Measurements from ENCODE around the gene ZNF668.

The ZNF668 gene

GRCh38 chr16:31073970-31074813, at the start of gene ZNF668, which contains the start of gene ZNF646:
TSS of gene ZNF668 (minus strand) at chr16:31074240. CDS start at chr16:31064459, 9,781 bp downstream.
TSS of gene ZNF646 (plus strand) at chr16:31074422. CDS start at chr16:31076325, 1,903 bp downstream.
- peak; percentile 99 for DNase-seq (ENCODE audit: low spot score)

- DNase-seq (ENCODE audit: low spot score) = no peak
Measured at GRCh38 chr16:31120129-31120528, 46.1 kb upstream of the ZNF668 start.

GRCh38 chr16:31118223-31119155, 44.4 kb upstream of the ZNF668 start:
- no peak for DNase-seq (ENCODE audit: low spot score)

GRCh38 chr16:31117384-31118222, 43.6 kb upstream of the ZNF668 start, which contains the start of gene KAT8:
TSS of gene KAT8 (plus strand) at chr16:31117664. CDS start at chr16:31117682, 18 bp downstream.
- peak; percentile 98 for DNase-seq (ENCODE audit: low spot score)

- DNase-seq (ENCODE audit: low spot score) = no peak
Measured at GRCh38 chr16:31114468-31114867, 40.4 kb upstream of the ZNF668 start.

- no peak for DNase-seq (ENCODE audit: low spot score)
Measured at GRCh38 chr16:31113121-31114120, 39.4 kb upstream of the ZNF668 start.

- no peak for DNase-seq (ENCODE audit: low spot score)
Measured at GRCh38 chr16:31112711-31113110, 38.7 kb upstream of the ZNF668 start.

GRCh38 chr16:31111881-31112466, 37.9 kb upstream of the ZNF668 start:
- no peak for DNase-seq (ENCODE audit: low spot score)

GRCh38 chr16:31110106-31111034, 36.3 kb upstream of the ZNF668 start:
- no peak for DNase-seq (ENCODE audit: low spot score)

- DNase-seq (ENCODE audit: low spot score) = no peak
Measured at GRCh38 chr16:31109622-31110021, 35.6 kb upstream of the ZNF668 start.

GRCh38 chr16:31108794-31109558, 34.9 kb upstream of the ZNF668 start:
- no peak for DNase-seq (ENCODE audit: low spot score)

- peak; percentile 84 for DNase-seq (ENCODE audit: low spot score)
Measured at GRCh38 chr16:31108035-31108793, 34.2 kb upstream of the ZNF668 start, which contains the start of gene BCKDK. TSS of gene BCKDK (plus strand) at chr16:31108386. CDS start at chr16:31109224, 838 bp downstream.

- peak; percentile 69 for DNase-seq (ENCODE audit: low spot score)
Measured at GRCh38 chr16:31107465-31107867, 33.4 kb upstream of the ZNF668 start.

GRCh38 chr16:31106509-31107464, 32.7 kb upstream of the ZNF668 start:
- DNase-seq (ENCODE audit: low spot score) = no peak

GRCh38 chr16:31105677-31106213, 31.7 kb upstream of the ZNF668 start:
- DNase-seq (ENCODE audit: low spot score) = peak; percentile 87

Data from activated CD4-positive, alpha-beta T cell treated with anti-CD3 and anti-CD28 coated beads, Interleukin-2, Interleukin-4, amounts not matched to agents 100 ng/mL and 50 ng/mL, durations not matched to agents 16 hours and 8 hours (primary cell).